GM21786 (cell line): ENCODE measurements around the gene DUSP7.

Source experiments
- ATAC-seq: cut with Tn5 transposase; IDR thresholded peaks from one replicate; pipeline ENCODE4 v1.9.1; 2021; ENCODE audit not compliant: unreplicated experiment

Gene DUSP7

DNA sequence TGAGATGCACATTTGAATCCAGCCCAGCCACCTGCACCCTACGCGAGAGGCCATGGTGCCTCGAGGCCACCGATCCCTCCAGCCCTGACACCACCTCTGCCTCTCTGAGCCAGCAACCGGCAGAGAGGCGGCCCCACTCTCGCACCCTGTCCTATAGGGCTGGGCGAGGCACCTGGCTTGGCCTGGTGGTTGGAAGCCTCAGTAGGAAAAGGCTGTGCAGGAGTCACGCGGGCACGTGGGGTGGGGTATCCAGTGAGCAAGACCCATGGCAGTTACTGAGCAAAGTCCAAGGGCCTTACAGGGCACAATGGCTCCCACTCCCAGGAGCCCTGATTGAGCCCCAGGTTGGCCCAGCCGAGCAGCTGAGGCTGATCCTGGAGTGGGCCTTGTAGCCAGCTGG is 12.4 kb upstream of the DUSP7 start:
- ATAC-seq, result no peak

DNA sequence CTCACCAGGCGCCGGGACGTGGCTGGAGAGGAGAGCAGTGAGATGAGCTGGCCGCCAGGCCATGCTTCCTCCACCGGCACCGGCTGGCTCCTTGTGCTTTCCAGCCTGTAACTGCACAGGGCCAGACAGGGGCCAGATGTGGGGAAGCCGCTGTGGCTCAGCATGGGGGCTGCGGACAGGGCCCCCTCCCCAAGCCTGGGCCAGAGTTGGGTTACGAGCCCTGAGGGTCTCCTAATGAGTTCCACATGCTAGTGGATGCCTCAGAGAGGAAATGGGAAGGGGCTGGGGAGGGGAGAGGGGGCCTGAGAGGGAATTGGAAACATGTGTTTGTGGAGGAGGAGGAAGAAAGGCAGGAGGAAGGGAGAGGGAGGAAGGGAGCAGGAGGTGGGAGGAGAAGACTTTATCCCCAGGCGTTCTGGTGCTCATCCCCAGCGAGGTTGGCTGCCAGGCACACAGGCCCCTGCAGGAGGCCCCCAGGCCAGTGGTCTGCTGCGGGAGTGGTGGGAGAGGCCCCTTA is 11.7 kb upstream of the DUSP7 start:
- no peak for ATAC-seq

- ATAC-seq, result no peak
Measured at GRCh38 chr3:52067526-52067925, 11.2 kb upstream of the DUSP7 start.

- no peak for ATAC-seq
Measured at GRCh38 chr3:52067046-52067445, 10.7 kb upstream of the DUSP7 start.

DNA sequence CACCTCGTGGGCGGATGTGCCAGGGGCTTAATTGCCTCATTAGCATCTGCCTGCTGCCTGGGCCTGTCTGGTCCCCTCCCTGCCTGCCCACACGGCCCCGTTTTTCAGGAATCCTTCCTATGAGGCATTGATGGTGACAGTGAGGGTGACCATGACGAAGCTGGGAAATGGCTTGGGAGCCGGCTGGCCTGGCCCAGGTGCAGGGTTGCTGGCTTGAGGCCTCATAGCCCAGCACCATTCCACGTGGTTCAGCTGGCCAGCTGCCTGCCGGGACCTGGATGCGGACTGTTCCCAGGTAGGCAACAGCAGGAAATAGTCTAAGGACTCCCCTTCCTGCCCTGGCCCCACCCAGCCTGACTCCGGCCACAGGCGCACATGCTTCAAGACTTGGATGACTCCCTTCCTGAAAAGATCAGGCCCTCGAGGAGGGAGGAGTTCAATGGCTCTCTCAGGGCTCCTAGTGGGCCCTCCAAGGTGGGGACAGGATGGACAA is 8.9 kb upstream of the DUSP7 start:
- no peak for ATAC-seq

DNA sequence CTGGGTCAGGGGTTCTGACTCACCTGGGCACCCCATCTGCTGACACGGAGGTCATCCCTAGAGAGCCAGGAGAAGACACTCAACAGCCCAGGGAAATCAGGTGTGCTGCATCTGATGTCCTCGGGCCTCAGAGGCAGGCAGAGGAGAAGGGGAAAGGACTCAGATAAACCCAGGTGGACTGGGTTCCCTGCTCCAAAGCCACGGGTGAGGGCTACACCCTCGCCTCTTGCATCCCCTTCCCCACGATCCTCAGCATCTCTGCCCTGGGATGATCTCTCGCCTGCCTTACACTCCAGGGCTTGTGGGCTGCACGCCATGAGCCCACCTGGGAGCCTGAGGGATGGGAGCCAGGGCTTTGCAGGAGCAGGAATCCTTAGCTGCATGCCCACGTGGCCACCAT is 8.2 kb upstream of the DUSP7 start:
- no peak for ATAC-seq

GRCh38 chr3:52063026-52063723 is 6.8 kb upstream of the DUSP7 start:
- ATAC-seq, result no peak

DNA sequence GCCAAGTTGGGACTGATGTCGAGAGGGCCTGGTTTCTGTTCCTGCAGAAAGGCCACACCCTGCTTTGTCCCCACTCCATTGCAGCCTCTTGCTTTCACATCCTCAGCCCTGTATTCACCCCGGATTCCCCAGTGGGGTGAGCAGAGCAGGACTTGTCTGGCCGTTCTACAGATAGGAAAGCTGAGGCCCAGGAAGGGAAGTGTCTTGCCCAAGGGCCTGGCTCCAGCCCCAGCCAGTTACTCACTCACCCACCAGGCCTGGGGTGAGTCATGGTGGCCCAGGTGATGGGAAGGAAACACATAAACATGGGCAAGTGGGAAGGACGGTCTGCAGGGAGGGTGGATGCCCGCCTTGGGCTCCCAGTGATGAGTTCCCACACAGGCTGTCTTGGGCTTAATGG is 6.1 kb upstream of the DUSP7 start:
- no peak for ATAC-seq

DNA sequence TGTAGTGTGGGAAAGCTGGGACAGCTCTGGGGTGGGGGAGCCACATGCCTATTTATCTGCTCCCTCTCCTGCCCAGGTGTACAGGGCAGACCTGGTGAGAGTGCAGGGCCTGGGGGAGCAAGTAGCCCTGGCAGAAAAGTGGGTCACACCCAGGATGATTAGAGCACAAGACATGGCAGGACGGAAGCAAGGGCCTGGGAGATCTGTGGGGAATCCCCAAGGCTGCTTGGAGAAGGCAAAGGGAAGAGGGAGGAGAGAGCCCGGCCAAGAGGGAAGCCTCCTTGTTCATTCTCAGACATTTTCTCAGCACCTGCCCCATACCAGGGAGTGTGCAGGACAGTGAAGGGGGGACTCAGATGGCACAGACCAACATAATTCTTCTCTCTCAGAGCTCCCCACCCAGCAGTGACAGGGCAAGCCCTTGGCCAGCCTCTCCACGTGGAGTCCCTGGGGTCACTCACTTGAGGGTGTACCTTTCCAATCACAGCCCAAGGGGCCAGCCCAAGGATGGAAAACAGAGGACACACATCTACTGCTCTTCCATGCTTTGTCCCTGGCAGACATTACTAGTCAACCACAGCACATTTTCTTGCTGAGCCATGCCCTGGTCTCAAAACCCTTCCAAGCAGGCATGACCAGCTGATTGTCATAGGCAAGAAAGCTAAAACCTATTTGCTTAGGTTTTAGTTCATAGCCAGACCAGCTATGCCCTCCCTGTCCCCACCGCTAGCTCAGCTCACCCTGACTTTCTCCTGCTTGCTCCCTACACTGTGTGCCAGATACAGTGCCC is 4.9 kb upstream of the DUSP7 start:
- ATAC-seq, result no peak

DNA sequence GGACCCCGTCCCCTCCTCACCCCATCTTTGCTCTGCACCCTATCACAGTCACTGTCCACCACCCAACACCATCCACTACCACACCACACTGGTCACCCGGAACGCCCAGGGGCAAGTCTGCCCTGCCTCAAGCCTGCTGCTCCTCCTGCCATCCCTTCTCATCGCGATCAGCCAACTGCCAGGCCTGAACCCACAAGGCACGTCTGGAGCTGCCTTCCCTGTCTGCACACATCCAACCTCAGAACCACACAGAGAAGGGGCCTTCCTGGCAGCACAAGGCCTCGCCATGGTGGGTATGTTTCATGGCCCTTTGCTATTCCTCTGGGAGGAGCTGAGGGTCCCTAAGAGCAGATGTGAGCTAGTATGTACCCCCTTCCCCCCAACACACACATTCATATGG is 3.4 kb upstream of the DUSP7 start:
- no peak for ATAC-seq

DNA sequence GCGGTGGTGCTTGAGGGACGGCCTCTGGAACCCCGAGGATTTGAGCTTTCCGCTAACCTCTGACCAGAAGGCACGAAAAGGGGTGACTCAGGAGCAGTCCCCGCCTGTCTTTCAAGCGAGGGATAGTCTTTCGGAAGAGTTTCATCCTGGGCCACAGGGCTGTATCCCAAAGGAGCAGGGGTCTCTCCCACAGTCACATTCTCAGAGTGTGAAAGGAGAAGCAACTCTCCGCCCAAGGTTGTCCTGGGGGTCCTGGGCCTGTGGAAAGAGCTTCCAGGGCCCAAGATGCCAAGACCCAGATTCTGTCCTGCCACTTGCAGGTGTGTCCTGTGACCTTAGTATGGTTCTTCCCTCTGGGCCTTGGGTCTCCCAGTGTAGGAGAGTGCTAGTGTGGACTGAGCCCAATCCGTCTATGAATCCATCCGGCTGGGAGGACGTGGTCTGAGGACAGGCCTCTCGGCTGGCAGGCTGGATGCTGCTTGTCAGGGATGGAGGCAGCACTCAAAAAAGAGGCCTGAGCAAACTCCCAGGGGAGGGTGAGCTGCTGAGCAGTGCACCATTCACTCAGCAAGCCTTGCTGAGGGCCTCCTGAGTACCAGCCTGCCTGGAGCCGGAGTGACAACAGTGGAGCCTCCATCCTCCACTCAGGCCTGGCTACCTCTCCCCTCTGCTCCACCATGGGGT is 1.6 kb upstream of the DUSP7 start:
- no peak for ATAC-seq

DNA sequence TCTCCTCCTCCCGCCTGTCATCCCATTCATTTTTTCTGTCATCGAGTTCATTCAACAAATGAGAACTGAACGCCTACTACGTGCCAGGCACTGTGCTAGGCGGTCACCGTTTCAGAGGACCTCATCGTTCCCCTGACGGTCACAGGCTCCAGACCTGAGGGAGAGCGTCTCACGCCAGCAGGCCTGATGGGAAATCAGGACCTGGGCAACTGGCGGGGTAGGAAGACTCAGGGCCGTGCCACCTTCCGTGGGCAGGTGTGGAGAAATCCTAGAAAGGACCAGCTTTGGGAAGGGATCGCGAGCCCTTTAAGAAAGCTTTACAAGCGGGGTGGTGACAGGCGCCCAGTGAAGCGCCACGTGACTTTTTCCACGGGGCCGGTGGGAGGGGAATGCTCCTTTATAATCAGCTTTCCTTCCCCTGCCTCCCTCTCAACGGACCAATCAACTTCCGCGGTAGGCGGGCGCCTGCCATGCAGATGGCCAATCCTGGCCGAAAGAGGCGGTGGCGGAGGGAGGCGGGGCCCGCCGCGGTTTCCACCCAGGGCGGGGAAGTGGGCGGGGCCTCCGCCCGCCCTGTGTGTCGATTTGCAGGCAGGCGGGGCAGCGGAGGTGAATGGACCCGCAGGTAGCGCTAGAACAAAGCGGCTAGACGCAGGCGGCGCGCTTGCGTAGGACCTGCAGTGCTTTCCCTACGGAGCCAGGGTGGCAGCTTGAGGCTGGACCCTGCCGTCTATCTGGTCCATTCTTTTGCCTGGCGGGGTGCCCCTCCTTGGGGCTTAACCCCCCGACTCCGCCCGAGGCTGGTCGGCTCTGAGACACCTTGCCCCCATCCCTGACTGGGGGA is 819 bp upstream of the DUSP7 start:
- ATAC-seq, result peak; percentile 73

DNA sequence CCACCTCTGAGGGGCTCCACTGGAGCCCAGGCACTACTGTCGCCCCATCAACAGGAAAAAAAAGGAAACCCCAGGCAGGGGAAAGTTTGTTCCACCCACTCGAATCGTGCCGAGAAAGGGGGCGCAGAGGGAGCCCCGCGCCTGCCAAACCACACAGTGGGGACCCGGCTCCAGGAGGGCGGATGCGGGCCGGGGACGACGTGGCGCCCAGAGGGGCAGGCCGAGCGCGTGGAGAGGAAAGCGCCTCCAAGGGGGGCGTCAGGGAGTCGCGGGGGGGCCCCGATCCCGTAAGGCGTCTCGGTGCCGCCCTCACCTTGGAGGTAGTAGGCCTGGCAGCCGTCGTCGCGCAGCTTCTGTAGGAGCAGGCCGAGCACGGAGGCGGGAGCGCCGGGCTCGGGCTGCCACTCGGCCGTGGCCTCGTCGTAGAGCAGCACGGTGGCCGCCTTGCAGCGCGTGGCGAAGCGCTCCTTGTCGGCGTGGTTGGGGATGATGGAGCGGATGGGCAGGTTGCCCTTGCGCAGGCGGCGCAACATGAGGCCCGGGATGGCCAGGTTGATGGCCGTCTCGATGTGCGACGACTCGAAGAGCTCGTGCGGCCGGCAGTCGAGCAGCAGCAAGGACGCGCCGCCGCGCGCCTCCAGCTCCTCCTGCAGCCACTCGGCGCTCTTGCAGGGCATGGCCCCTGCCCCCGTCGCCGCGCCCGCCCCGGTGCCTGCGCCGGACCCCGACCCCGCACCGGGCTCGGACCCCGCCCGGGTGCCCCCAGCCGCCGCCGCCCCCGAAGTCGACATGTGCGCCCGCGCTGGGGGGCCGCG is 627 bp downstream of the DUSP7 start:
- ATAC-seq, result no peak

DNA sequence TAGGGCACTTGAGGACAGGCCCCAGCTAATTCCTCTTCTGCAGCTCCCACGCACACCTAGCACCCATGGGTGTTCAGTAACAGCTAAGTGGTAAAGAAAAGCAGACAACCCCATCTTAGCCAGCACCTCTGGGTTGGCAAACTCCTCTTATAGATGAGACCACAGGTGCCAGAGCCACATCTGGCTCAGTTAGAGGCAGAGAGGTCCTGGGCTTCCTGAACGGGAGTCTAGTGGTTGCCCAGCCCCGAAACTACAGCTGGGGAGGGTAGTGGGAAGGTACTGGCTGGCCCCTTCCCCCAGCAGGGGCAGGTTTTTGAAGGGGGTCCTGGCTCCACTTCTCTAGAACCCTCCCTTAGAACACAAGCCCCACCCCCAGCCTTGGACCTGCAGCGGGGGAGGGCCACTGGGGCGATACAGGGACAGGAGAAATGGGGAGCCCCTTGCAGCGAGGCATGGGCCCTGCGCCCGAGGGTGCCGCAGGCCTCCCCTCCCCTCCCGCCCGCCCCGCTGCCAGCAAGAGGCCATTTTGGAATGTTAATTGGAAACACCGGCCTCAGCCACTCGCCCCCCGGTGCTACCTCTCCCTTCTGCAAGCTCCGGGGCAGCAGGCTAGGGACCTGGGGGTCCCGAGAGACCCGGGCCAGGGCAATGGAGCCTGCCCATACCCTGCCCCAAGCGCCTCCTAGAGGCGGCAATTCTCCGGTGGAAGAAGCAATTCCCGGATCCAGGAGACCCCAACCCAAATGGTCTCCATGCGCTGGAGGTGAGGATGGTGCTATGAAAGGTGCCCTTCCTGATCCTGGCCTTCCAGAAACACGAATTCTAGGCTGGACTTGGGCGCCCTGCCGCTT is 1.5 kb downstream of the DUSP7 start:
- ATAC-seq, result no peak

DNA sequence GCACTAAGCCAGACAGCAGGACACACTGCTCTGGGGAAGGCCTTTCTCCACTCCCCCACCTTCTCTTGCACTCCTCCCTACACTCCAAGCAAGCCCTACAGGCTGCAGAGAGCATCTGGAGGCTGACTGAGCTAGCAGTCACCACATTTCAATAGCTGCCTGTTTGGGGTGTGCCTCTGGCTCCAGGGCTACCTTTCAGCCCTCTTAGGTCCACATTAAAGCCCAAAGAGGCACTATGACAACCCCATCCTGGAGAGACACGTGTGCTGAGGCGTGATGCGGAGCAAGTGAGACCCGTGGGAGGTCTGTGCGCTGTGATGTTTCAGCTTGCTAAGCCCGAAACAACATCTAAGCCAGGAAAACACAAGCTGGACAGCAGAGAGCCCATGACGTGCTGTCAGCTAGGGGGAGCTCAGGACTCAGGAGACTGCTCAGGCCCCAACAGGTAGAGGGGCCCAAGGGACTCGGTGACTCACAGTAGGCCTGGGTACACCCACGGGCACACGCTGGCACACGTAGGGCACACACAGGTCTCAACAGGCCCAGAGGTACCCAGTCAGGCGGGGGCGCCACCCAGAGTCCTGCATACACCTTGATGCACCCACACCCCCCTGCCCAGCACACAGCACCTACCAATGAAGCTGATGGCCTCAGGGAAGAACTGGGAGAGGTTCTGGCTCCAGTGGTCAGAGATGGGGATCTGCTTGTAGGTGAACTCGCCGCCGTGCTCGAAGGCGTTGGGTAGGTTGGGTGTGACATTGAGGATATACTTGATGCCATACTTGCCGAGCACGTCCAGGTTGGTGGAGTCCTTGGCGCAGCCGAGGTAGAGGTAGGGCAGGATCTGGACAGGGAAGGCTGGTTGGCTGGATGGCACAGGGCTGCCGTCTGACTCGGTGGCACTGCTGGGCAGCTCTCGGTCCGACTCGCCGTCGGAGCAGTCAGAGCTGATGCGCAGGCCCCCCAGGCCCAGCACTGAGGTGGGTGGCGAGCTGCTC is 2.8 kb downstream of the DUSP7 start:
- ATAC-seq, result no peak

DNA sequence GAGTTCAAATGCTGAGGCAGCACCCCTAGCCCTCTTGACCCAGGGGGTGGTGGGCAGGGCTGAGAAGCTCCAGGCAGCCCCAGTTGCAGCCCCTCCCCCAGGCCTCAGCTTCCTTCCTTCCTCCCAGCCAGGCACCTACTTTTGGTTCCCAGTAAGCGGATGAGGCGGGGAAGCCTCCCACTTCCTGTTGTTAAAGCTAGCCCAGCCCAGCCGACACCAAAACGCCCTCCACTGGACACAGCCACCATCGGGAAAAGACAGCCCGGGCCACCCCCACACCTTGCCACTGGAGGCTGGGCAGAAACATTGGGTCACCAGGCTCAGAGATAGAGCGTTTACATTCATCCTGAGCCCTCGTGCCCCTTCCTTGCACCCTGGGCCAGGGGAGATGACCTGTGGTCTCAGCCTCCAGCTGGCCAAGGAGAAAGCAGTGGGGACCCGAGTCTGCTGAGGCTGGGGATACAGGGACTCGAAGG is 3.5 kb downstream of the DUSP7 start:
- no peak for ATAC-seq

DNA sequence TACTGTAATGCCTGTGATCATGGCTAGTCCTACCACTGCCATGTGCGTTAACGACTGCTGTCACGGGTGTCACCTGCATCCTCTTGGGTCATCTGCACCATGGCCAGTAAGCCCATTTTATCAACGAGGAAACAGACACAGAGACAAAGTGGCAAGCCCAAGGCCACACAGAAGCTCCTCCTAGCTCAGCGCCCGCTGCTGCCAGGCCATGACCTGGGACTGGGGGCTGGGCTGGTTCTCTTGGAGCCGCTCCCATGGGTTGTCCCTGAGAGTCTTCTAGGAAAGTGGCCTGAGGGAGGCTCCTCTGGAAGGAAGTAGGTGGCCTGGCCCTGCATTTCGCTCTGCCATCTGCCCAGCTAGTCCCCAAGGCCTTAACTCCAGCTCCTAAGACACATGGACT is 4.9 kb downstream of the DUSP7 start:
- ATAC-seq, result no peak

GRCh38 chr3:52050571-52050970 is 5.8 kb downstream of the DUSP7 start:
- ATAC-seq, result no peak
